Skin epidermis (tissue), 12 donors: ENCODE data around the gene PLPP2.
A peak's percentile ranks its signal among the peaks of the same experiment; 100 is the strongest.

ENCODE experiments used
- H3K27ac ChIP-seq, 21 experiments: fragments of 200-600 bp; sonication (generic) in 11 of 21; one replicate each; pipeline ENCODE4 v1.5.0; 2020; ENCODE audit warnings: mild to moderate bottlenecking in 3 of 21, inconsistent platforms in 2 of 21, moderate library complexity in 2 of 21
- H3K4me3 ChIP-seq, 7 experiments: fragments of 200-600 bp; sonication (generic) in 2 of 7; one replicate each; pipeline ENCODE4 v1.5.0; 2020; ENCODE audit warnings: inconsistent platforms in 2 of 7, mild to moderate bottlenecking in 2 of 7, moderate library complexity in 1 of 7

PLPP2 gene

DNA sequence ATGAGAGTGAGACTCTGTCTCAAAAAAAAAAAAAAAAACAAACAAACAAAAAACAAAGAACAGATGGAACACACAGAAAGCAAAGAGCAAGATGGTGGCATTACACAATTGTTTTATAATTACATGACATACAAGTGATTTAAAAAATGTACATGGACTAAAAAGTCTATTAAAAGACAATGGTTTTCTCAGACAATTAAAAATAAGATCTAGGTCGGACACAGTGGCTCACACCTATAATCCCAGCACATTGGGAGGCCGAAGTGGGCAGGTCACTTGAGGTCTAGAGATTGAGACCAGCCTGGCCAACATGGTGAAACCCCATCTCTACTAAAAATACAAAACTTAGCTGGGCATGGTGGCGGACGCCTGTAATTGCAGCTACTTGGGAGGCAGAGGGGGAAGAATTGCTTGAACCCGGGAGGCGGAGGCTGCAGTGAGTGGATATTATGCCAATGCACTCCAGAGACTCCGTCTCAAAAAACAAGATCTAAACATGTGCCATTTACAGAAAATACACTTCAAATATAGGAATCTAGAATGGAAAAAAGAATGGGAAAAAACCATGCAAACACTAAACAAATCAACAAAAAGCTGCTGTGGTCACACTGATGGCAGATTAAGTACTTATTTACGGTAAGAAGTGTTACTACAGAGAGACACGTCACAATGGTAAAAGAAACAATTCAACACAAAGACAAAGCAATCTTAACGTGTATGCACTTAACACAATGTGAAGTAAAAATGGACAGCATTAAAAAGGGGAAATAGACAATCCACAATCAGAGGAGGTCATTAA is 26.7 kb upstream of the PLPP2 start:
- no peak overlapping the region for H3K4me3 ChIP-seq
- H3K27ac ChIP-seq, result no peak overlapping the region

DNA sequence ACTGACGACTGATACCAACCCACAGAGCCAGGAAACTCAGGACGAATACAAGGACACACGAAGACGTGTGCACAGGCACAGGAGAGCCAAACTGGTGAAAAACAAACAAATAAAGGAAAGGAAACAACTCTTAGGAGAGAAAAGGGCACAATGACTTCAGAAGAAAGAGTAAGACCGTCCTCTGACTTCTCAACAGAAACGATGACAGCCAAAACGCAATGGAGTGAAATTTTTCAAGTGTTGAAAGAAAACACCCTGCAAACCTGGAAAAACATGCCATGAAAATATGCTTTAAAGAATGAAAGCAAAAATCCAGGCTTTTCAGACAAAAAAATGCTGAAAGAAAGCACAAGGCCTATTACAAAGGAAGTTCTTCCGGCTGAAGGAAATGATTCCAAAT is 24.6 kb upstream of the PLPP2 start:
- no peak overlapping the region for H3K4me3 ChIP-seq
- no peak overlapping the region for H3K27ac ChIP-seq

DNA sequence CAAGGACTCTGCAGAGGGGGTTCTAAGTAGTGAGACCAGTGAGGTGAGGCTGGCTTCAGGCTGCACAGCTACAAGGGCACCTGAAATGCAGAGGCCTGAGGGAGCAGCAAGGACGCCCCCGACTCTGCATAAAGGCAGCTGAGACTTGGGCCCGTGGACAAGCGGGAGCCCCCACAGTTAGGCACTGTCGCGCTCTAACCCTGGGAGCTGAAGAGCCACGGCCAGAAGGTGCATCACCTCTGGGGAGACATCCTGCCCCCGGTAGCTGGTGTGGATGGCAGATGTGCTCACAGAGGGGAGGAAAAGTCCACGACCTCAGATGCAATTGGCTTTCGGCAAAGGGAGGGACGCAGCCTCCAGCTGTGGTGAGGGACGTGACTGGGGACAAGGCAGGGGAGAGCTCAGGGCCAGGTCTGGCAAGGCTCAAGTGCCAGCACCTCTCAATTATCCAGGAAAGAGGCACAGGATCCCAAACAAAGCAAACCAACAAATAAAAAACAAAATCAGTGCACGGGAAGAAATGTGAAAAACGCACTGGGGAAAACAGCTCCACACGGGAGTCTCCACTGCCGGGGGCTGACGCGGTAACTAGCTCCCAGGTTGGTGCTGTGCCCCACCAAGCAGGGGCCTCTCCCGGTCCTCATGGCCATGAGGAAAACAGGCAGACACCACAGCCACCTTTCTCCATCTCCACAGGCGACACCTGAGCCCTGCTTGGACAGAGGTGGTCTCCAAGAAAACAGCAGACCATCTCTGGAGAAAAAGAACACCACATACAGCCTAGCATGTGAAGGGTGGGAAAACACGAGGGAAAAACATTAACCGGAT is 23.0 kb upstream of the PLPP2 start:
- Histone ChIP-seq H3K27ac (peak overlapping the region in 1 of 21 experiments; percentile 26), H3K4me3 (no peak overlapping the region)

DNA sequence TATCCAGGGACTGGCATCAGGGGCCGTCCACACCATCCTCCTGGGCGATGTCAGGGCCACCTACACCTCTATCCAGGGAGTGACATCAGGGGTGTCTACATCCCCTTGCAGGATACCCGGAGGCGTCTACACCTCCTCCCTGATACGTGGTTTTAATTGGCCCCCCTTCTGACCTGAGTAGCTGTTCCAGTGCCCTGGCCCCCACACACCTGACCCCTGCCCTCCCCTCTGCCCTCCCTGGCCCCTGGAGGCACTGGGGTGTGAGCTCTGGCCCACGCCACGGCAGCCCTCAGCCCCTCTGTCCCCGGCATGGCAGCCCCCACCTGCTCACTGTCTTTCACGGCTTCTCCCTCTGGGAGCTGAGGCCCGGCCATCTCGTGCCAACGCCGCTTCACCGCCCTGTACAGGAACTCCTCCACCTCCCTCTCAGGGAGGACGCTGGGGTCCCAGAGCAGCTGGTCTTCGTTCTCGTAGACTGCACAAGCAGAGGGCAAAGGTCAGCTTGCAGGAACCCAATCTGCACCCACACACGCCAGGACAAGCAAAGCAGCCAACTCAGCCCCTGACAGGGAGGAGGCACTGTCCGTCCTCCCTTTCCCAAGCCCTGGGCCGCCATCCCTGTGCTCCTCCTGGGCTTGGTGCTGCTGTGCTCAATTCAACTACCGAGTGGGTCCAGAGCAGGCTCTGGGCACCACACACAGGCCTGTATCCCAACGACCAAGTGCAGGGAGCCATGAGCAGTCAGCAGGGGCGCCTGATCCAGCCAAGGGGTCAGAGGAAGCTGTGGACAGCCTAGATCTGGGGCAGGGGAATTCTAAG is 22.2 kb upstream of the PLPP2 start:
- Histone ChIP-seq H3K27ac (peak overlapping the region in 2 of 21 experiments; percentile 17 to 26), H3K4me3 (no peak overlapping the region)

DNA sequence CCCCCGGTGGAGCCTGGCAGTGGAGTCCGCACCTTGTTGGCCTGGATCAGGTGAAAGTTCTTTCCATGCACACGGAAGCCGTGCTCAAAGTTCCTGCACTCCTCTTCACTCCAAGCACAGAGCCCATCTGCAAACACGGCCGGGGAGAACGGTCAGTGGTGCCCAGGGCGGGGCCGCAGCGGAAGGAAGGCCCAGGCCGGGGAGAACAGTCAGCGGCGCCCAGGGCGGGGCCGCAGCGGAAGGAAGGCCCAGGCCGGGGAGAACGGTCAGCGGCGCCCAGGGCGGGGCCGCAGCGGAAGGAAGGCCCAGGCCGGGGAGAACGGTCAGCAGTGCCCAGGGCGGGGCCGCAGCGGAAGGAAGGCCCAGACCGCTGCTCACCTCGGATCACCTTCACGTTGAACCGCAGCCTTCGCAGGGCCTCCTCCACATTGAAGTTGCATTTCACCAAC is 20.6 kb upstream of the PLPP2 start:
- Histone ChIP-seq H3K27ac (peak overlapping the region in 3 of 21 experiments; percentile 14 to 69 (median 49)), H3K4me3 (peak overlapping the region in 1 of 7 experiments; percentile 24)

DNA sequence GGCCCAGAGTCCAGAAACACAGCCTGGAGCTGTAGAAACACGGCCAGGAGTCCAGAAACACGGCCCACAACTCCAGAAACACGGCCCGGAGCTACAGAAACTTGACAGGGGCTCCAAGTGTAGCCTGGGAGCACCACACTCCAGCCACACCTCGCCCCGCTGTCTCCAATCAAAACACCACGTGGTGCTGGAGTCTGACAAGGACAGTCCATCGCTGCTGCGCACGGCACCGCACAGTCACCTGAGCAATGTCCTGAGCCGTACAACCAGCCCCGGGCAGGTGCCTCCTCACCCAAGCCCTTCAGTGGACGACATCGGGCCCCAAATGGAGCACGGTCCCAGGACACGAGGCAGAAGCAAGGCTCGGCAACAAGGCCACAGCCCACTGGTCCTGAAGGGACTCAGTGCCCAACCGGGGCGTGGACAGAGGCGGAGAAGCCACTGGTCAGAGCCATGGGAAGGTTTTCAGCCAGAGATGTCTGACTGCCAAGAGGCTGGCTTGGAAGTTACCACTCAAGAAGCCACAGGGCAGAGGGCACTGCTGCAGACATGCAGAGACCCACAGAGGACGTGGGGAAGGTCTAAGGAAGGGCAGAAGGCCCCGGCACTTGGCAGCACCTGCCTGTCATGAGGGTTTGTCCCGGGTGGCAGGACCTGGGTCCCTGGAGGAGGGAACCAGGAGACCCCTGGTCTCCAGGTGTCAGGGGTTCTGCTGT is 19.7 kb upstream of the PLPP2 start:
- Histone ChIP-seq H3K4me3 (peak overlapping the region in 1 of 7 experiments; percentile 24), H3K27ac (peak overlapping the region in 4 of 21 experiments; percentile 14 to 69 (median 52))

- Histone ChIP-seq H3K27ac (peak overlapping the region in 1 of 21 experiments; percentile 69), H3K4me3 (peak overlapping the region in 1 of 7 experiments; percentile 24)
These were observed 19.0 kb upstream of the PLPP2 start for GRCh38 chr19:310141-310651.

- no peak overlapping the region for H3K27ac ChIP-seq
- peak overlapping the region in 1 of 7 experiments; percentile 14 for H3K4me3 ChIP-seq
These were observed 18.0 kb upstream of the PLPP2 start for GRCh38 chr19:309206-309565.

DNA sequence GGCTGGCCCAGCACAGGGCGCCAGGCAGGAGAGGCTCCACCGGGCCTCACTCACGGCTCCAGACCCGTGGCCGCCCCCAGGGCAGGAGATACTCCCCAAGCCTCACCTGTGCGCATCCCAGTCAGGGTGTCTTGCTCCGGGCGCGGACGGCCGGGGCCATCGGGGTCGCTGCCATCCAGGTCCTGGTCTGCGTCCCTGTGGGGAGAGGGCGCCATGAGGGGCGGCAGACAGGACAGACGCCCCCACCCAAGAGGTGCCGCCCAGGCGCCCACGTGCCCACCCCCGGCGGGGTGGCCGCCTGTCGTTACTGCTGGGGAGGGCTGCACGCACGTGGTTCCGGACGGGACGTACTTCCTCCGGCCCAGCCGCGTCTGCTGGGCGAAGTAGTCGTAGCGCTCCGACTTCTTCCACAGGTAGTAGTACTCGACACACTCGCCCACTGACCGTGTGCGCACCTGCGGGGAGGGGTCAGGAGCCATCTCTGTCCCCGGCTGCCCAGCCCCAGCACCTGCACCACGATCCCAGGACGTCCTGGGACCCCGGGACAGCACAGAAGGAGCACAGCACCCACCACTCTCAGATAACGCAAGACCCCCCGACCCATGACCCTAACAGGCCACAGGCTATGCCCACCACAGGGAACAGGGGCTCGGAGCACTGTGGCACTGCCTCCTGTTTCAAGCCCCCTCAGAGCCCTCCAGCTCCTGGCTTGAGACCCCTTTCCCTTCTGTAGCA is 17.4 kb upstream of the PLPP2 start:
- Histone ChIP-seq H3K4me3 (peak overlapping the region in 1 of 7 experiments; percentile 14), H3K27ac (no peak overlapping the region)

- H3K27ac ChIP-seq, result no peak overlapping the region
- H3K4me3 ChIP-seq, result no peak overlapping the region
These were observed 16.7 kb upstream of the PLPP2 start for GRCh38 chr19:307793-308420.

DNA sequence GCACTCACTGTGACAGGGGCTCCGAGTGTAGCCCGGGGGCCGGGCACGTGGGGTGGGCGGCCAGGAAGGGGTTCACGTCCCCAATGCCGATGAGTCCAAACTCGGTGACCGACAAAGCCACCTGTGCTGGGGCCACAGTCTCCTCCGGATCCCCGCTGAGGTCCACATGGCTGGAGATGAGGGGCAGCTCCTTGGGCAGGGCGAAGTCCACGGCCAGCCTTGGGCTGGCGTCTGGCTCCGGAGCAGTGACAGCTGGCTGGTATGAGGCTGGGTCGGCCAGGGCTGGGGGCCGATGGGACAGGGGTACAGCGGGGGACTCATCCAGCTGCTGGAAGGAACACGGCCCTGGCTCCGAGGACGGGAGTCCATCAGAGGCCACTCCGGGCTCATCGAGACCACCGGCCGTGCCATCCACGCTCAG is 15.9 kb upstream of the PLPP2 start:
- H3K27ac ChIP-seq, result no peak overlapping the region
- H3K4me3 ChIP-seq, result no peak overlapping the region

DNA sequence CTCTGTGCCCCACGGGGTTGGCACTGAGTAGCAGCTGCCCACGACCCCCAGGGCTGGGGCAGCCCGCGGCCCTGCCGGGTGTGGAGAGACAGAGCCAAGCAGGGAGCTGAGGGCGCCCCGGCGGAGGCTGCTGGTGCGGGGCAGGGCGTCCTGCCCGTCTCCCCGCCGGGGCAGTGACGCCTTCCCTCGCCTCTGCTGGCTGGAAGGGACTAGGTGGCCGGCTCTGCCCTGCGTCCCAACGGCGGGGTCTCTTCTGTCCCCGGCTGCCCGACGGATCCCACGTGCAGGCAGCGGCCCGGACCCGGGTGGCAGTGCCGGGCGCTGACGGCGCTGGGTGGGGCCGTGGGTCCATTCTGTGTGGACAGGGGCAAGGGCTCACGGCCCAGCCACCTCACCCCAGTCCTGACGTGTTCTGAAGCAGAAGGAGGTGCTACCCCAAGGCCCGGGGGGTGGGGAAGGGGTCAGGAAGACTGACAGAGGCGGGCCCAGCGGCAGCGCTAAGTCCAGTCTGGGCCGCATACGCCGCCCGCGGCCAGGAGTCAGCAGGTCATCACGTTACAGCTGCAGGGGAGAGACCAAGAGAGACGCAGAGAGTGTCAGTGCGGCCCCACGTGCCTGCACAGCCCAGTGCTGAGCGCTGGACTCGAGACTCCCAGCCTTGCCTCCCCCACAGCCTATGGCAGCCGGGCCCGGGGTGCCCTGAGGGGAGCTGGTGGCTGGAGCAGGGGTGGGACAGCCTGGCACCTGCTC is 15.1 kb upstream of the PLPP2 start:
- no peak overlapping the region for H3K27ac ChIP-seq
- no peak overlapping the region for H3K4me3 ChIP-seq

GRCh38 chr19:305240-306150 is 14.3 kb upstream of the PLPP2 start:
- Histone ChIP-seq H3K27ac (no peak overlapping the region), H3K4me3 (no peak overlapping the region)

DNA sequence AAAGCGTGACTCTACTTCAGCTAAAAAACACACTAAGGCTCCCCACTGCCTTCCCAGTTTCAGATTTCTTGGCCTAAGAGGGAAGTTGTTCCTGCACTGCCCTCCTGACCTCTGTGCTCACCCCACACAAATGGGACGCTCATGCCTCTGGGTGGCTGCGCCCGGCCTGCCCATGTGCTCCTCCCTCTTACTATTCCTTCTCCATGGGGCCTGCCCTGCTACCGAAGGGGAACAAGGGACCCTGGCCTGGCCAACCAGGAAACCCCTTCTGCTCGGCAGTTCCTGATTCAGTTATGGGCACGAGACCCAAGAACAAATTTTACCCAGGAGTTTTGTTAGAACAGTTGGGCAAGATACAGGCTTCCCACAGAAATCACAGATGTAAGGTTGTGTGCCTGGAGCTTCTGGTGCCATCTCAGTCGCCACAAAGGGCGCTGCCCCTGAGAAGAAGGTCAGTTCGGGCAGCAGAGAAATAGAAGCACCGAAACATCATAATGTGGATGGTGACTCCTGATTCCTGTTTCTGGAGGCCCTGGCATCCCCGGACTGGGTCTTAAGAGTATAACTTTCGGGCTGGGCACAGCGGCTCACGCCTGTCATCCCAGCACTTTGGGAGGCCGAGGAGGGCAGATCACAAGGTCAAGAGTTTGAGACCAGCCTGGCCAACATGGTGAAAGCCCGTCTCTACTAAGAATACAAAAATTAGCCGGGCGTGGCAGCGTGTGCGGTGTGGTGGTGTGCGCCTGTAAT is 5.4 kb upstream of the PLPP2 start:
- Histone ChIP-seq H3K4me3 (no peak overlapping the region), H3K27ac (no peak overlapping the region)

DNA sequence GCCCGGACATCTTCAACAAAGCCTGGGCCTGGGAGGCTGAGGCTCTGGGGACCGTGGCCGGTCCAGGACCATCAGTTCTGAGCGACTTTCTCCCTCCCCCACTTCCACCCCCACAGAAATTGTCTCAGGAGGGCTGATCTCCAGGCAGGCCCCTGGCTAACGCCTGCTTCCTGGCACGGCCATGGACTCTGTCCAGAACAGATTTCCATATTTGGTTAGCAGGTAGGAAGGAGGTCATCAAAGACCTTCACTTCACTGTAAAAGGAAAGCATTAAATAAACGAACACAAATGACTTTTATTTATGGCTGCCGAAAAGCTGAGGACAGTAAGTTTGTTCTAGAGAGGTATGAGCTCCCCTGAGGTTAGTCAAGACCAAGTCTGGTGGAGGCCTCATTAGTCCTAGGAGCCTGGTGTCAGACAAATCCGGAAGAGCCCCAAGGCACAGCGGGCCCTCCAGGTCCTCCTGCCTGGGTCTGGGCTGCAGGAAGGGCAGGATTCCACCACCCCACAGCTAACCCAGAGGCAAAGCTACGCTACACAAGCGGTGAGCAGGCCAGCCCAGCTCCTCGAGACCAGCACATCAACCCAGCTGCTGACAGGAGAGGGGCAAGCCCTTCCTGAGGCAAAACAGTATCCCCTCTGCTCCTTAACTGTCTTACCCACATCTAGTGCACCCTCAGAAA is 4.6 kb upstream of the PLPP2 start:
- H3K4me3 ChIP-seq, result no peak overlapping the region
- no peak overlapping the region for H3K27ac ChIP-seq
